ENCODE data around the gene TMEM127.
"Not testable (repeated sequence)": the region's sequence is repeated elsewhere in the genome, so short reads cannot be mapped to it uniquely, and the experiment has no call there.

Gene TMEM127

GRCh38 chr2:96240341-96241038 is 25.3 kb downstream of the TMEM127 start:
- no peak for DNase-seq (ENCODE audit: low read depth)

GRCh38 chr2:96239745-96240264 is 26.0 kb downstream of the TMEM127 start:
- no peak for DNase-seq (ENCODE audit: low read depth)

GRCh38 chr2:96239091-96239490 is 26.7 kb downstream of the TMEM127 start:
- DNase-seq (ENCODE audit: low read depth), result no peak

GRCh38 chr2:96238266-96238665 is 27.5 kb downstream of the TMEM127 start:
- DNase-seq (ENCODE audit: low read depth), result no peak

- DNase-seq (ENCODE audit: low read depth), result no peak
Observed at GRCh38 chr2:96236882-96237281, 28.9 kb downstream of the TMEM127 start.

GRCh38 chr2:96233880-96234316 is 31.9 kb downstream of the TMEM127 start:
- DNase-seq (ENCODE audit: low read depth), result no peak

GRCh38 chr2:96233436-96233835 is 32.4 kb downstream of the TMEM127 start:
- no peak for DNase-seq (ENCODE audit: low read depth)

GRCh38 chr2:96231316-96231715 is 34.5 kb downstream of the TMEM127 start:
- no peak for DNase-seq (ENCODE audit: low read depth)

GRCh38 chr2:96225016-96225533 is 40.7 kb downstream of the TMEM127 start:
- DNase-seq (ENCODE audit: low read depth), result no peak

GRCh38 chr2:96221106-96221505 is 44.7 kb downstream of the TMEM127 start:
- not testable (repeated sequence) for DNase-seq (ENCODE audit: low read depth)

- not testable (repeated sequence) for DNase-seq (ENCODE audit: low read depth)
Observed at GRCh38 chr2:96219959-96220358, 45.8 kb downstream of the TMEM127 start.

GRCh38 chr2:96218508-96219131 is 47.2 kb downstream of the TMEM127 start:
- no peak for DNase-seq (ENCODE audit: low read depth)

GRCh38 chr2:96214554-96214953 is 51.2 kb downstream of the TMEM127 start:
- DNase-seq (ENCODE audit: low read depth), result no peak

GRCh38 chr2:96213379-96213778 is 52.4 kb downstream of the TMEM127 start:
- DNase-seq (ENCODE audit: low read depth), result no peak

- no peak for DNase-seq (ENCODE audit: low read depth)
Observed at GRCh38 chr2:96212339-96212738, 53.5 kb downstream of the TMEM127 start.

GRCh38 chr2:96209729-96210085 is 56.1 kb downstream of the TMEM127 start:
- no peak for DNase-seq (ENCODE audit: low read depth)

GRCh38 chr2:96209011-96209728 is 56.6 kb downstream of the TMEM127 start:
- DNase-seq (ENCODE audit: low read depth), result no peak

GRCh38 chr2:96208143-96209010 is 57.4 kb downstream of the TMEM127 start, which contains the start of gene STARD7:
TSS of gene STARD7 (minus strand) at chr2:96208827. CDS start at chr2:96208434, 393 bp downstream.
- peak; percentile 95 for DNase-seq (ENCODE audit: low read depth)

- no peak for DNase-seq (ENCODE audit: low read depth)
Observed at GRCh38 chr2:96207774-96208142, 58.0 kb downstream of the TMEM127 start.

- no peak for DNase-seq (ENCODE audit: low read depth)
Observed at GRCh38 chr2:96207073-96207773, 58.6 kb downstream of the TMEM127 start.

GRCh38 chr2:96205888-96206287 is 59.9 kb downstream of the TMEM127 start:
- no peak for DNase-seq (ENCODE audit: low read depth)
